HG02981 (cell line): ENCODE data around the gene INCA1.

ENCODE experiments used
- ATAC-seq: cut with Tn5 transposase; IDR thresholded peaks from one replicate; pipeline ENCODE4 v1.9.1; 2021; ENCODE audit warnings: mild to moderate bottlenecking, moderate library complexity; ENCODE audit not compliant: unreplicated experiment

The INCA1 gene

DNA sequence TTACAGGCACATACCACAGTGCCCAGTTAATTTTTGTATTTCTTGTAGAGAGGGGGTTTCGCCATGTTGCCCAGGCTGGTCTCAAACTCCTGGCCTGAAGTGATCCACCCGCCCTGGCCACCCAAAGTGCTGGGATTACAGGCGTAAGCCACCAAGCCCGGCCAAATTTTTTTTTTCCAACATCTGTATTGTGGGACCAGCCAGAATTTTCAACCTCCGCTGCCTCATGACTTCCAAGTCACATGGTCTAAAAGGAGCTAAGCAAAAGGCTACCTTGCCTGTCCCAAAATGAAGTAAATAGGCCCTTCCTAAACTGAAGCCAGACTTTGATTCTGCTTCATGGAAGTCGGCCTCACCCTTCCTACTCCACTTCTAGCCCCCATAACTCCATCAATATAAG, 25.5 kb downstream of the INCA1 start:
- no peak for ATAC-seq

DNA sequence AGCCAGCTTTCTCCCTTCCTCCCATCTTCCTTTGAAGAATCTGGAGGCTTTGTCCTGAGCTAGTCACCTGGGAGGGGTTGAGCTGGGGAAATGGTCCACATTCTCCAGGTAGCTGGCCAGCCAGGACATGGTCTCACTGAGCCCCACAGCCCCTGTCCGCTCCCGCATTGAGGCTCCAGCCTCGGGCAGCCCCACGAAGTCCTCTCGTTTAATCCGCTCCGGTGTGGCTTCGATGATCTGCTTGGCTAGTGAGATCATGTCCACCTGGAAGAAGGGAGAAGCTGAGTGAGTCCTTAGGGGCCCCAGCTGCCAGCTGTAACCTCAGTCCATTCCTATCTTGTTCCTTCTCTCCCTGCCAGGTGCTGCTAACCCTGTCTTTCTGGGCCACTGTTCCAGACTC, 27.0 kb downstream of the INCA1 start:
- ATAC-seq: no peak

DNA sequence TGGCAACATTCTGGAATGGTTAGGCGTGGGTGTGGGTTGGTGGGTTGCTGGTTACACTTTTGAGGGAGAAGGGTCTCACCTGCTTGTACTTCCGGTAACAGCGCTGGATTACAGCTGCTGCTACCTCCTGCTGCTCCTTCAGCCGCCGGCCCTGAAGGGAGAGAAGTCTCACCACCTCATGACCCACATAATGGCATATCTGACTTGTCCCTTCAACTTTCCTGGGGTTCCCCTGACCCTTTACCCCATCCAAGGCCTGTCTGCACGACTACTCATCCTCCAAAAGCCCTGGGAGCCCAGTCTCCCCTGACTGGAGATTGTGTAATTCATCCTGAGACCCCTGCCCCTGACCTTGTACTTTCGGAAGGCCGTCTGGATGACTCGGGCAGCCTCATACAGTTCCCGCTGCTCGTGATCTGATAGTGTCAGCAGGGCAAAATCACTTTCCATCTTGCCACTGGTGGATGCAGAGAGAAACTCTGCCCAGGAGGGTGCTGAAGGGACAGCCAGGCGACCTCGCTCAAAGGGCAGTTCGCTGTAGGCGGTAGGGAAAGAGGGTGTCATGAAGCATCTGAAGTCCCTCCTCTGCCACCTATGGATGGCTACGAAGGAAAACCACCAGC, 27.7 kb downstream of the INCA1 start:
- ATAC-seq: no peak

DNA sequence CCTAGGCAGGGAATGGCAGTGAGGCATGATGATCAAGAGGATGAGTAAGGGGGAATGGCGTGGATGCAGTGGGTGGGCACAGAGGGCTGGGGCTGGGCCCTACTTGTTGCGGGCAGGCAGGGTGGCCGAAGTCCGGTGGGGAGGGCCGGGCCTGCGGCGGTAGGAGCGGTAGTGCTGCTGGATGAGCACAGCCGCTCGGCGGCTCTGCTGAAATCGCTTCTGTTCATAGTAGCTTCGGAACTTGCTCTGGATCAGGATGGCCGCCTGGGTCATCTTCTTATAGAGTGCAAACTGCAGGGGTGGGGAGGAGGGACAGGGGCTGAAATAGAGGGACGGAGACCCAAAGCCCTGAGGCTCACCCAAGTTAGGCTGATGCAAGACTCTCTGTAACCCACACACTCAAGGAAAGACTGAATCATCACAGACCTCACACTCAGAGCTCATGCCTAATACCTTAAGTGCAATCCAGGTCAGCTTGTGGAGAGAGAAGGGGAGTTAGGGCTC, 28.2 kb downstream of the INCA1 start:
- ATAC-seq: no peak

DNA sequence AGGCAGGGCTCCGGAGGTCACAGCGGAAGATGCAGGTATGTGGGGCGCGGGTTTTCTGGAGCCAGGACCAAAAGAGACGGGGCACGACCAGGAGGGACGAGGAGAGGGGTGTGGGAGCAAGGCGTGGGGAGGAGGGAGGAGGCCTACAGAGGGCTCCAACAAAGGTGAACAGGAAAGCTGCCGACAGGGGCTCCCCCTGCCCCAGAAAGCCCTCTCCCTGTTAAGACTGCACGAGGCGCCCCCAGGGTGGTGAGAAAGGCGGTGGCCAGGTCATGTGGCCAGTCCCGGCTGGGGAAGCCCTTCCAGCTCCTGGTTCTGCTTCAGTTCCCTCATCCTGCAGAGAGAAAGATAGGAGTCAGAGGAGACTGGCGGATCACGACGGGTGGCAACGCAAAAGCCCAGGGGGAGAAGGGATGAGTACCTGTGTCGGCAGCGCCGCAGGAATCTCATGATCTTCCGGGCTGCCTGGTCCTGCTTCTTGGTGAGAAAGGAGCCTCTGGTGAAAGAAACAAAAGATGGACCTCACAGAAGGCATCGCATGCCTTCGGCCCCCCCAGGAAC, 28.8 kb downstream of the INCA1 start:
- ATAC-seq: no peak

DNA sequence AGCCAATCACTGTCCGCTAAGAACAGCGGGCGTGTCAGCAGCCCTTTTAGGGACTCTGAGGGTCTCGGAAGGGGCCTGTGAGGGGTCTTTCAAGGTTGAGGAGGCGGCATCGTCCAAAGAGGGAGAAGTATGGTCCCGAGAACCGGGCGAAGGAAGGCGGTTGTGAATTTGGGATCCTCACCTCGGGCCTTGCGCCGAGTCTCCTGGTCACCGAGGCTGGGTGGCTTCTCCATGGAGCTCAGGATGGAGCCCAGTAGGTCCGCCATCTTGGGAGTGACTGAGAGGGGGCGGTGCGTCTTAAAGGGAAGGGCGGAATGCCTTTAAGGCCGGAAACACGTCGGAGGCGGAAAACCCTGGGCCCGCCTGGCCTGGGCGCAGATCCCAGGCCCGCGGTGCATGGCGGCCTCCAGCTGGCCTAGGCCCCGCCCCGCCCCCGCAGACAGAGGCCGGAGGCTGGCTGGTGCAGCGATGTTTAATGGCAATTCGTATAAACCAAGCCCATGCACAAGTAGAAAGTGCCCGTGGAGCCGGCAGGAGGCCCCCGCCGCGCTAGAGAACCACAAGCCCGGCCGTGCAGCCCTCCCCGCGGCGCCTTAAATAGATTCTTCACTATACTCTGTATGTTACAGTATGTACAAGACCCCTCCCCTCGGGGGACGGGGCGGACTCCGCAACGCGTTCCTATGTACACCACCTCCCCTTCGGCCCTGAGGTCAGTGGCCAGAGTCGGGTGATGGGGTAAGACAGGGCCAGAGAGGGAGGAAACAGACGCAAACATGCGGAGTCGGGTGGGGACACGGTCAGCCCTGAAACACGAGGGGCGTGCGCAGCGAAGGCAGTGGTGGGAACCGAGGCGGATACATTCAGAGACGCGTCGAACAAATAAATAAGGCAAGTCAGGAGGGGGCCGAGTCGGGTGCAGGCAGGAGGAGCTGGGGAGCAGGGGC, 29.5 kb downstream of the INCA1 start, which contains the start of gene SPAG7:
Gene SPAG7, minus strand, starts transcription at position 279 of the 947 bp plus-strand sequence. Its CDS starts 13 bp downstream, at position 266.
- peak; percentile 51 for ATAC-seq

DNA sequence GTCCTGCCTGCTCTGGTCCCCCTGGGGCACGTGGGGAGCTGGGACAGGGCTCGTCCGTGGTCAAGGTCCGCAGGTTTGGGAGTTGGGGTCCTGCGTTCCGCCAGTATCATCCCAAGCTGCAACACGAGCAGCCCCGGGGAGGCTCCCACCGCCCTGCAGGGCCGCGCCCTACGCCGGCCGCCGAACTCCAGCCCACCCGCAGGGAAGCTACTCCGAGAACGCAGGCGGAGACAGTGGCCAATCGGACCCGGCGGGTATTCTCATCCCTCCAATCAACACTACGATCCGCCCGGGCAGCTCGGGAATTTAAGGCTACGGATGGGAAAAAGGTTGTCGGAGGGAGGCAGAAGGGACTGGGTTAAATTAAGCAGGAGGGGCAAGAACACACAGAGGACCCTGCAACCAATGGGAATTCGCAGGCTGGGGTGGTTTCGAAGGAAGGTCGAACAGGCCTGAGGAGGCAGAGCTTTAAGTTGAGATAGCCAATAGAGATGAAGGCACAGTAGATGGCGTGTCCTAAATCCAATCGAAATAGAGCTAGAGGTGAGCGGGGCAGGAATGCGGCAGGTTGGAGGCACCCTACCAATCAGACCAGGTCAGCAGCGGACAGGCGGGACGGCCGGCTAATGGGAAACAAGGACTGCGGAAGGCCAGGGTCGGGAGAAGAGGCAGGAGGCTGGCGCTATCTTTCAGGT, 30.3 kb downstream of the INCA1 start:
- peak; percentile 85 for ATAC-seq

DNA sequence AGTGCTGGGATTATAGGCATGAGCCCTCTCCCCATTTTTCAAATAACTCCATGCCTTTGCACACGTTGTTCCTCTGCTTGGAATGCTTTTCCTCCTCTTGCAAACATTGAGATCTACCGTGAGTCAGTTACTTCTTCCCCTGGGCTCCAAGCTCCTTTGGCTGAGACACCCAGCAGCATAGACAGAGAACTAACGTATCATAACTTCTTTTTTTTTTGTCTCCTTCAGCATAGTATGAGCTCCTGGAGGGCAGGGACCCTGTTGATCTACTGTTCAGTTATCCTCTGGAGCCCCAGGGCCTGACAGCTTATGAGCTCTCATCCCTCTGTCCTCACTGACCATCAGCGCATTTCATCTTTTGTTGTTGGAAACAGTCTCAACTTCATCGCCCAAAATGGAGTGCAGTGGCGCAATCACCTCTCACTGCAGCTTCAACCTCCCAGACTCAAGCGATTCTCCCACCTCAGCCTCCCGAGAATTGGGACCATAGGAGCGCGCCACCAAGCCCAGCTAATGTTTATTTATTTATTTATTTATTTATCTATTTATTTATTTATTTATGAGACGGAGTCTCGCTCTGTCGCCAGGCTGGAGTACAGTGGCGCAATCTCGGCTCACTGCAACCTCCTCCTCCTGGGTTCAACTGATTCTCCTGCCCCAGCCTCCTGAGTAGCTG, 31.9 kb downstream of the INCA1 start:
- no peak for ATAC-seq

DNA sequence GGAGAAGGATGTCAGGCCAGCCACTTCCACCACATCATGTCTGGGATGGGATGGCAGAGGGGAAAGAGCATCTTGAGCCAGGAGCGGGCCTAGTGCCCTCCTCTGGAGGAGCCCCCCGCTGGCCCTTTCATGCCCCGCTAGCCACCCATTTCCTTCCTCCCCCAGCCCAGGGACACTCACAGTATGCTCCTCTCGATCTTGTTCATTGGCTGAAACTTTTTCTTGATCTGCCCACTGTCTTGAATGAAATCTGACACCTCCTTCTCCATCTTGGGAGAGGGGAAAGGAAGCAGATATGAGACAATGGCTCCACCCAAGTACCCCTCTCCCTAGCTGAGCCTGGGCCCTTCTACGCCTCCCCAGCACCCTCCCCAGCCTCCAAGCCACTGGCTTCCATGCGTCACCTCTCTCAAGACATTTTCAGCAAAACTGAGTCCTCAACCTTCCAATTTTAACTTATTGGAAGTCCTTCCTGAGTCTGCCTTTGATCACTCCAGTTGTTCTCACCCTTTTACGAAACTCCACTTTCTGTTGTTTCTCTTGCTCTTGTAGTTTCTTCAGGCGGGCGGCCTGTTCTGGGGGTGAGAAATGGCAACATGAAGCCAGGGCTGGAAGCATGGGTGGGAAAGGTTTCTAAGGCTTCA, 36.9 kb downstream of the INCA1 start:
- no peak for ATAC-seq

DNA sequence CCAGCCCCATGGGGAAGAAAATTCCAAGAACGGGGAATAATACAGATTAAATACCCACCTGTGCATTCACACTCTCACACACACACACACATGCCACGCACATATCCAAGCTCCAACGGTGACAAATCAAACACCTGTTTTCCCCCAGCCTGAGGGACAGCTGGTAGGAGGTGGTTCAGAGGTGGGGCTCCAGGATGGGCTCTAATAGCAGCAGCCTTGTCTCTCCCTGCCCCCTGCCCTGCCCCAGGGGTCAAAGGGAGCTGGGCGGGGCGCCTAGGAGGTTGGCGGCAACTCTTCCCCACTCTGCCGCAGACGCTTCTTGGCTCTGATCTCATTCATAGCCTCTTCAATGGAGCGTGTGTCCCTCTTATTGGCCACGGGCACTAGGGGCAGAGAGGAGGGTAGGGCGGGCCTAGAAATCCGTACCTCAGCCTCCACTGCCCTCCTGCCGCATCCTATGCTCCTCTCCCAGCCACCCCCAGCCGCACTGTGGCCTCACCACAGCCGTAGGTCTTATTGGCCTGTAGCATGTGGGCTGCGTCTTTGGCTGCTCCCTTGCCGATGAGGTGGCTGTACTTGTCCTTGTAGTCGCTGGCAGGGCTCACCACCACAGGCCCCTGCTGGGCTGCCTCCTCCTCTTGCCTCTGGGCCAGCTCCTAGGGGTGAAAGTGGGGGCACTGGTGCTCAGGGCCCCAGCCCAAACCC, 37.9 kb downstream of the INCA1 start:
- no peak for ATAC-seq

DNA sequence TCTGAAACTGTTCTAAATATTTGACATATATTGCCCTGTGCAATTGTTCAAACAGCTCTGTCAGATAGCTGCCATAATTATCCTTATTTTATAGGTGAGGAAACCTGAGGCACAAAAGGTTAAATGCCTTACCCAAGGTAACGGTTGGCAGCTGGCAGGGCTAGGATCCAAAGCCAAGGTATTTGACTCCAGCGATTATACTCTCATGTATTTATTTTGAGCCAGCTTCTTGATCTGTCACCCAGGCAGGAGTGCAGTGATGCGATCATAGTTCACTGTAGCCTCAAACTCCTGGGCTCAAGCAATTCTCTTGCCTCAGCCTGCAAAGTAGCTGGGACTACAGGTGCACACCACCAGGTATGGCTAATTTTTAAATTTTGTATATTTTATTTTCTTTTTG, 39.2 kb downstream of the INCA1 start:
- ATAC-seq: no peak

DNA sequence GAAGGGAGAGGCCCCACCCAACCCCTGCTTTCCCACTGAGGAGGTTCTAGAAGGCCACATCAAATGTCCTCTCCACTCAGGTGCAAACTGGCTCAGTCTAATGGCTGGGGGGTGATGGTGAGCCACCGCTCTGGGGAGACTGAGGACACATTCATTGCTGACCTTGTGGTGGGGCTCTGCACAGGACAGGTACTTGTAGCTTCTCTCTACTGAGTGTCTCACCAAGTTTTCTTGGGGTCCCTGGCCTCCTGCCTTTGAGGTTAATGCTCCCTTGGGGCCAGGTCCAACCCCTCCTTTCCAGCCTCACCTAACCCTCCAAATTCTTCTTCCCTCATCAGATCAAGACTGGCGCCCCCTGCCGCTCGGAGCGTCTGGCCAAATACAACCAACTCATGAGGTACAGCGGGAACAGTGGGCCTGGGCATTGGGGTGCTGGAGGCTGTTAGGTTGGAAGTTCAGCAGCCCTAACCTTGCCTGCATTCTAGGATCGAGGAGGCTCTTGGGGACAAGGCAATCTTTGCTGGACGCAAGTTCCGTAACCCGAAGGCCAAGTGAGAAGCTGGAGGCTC, 40.7 kb downstream of the INCA1 start:
- no peak for ATAC-seq

DNA sequence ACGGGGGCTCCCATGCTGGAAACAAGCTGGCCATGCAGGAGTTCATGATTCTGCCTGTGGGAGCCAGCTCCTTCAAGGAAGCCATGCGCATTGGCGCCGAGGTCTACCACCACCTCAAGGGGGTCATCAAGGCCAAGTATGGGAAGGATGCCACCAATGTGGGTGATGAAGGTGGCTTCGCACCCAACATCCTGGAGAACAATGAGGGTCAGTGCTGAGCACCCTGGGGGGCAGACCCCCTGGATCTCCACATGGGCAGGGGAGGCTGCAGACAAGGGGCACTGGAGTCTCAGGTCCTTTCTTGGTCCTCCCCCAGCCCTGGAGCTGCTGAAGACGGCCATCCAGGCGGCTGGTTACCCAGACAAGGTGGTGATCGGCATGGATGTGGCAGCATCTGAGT, 42.2 kb downstream of the INCA1 start:
- no peak for ATAC-seq

DNA sequence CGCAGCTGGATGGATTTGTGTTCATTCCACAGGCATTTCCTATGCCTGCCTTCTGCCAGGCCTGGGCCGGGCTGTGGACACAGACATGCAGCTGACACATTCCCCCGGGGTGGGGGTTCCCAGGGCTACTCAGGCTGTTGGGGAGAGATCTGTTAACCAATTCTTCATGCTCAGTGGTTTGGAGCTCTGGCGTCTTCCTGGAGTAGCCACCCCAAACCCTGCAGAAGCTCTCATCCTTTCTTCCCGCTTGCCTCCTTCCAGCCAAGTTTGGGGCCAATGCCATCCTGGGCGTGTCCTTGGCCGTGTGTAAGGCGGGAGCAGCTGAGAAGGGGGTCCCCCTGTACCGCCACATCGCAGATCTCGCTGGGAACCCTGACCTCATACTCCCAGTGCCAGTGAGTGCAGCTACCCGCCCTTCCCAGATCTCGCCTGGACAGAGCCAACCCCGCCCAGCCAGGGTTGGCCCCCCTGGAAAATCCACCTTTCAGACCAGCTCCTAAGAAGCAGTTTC, 43.8 kb downstream of the INCA1 start:
- no peak for ATAC-seq

DNA sequence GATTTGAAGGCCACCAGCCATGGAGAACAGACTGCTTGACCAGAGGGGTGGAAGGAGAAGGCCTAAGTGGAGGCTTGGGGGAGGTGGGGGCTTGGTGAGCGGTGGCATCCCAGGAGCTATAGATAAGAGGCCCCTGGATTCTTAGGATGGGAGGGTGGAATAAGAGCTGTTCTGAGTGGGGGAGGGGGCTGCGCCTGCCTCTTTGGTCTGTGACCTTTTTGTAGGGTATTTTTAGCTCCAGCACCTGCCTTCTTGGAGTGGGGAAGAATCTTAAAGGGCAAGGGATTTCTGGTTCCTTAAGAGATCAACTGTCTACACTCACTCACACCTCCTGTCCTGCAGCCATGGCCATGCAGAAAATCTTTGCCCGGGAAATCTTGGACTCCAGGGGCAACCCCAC, 45.8 kb downstream of the INCA1 start:
- ATAC-seq: no peak

DNA sequence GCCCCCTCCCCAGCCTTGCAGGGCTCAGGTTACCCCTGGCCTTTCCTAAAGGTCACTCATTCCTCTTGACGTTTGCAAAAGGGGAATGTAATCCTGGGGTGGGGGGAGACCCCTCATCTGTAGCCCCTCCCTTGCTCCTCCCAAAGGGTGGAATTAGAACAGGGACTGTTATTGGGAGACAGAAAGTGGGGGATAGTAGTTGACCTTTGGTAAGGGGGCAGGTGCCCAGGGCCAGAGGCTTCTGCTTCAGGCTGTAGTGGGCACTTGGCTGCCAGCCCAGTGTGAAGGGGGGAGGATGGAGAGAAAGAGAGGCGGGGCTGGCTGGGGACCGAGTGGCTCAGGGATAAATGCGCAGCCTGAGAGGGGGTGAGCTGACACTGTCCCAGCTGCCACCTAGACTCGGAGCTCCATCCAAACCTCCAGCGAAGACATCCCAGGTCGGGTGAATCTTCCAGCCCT, 46.5 kb downstream of the INCA1 start, which contains the start of gene ENO3:
Gene ENO3, plus strand, starts transcription at position 374 of the 459 bp plus-strand sequence. CDS start 711 bp downstream, outside the sequence.
- no peak for ATAC-seq

DNA sequence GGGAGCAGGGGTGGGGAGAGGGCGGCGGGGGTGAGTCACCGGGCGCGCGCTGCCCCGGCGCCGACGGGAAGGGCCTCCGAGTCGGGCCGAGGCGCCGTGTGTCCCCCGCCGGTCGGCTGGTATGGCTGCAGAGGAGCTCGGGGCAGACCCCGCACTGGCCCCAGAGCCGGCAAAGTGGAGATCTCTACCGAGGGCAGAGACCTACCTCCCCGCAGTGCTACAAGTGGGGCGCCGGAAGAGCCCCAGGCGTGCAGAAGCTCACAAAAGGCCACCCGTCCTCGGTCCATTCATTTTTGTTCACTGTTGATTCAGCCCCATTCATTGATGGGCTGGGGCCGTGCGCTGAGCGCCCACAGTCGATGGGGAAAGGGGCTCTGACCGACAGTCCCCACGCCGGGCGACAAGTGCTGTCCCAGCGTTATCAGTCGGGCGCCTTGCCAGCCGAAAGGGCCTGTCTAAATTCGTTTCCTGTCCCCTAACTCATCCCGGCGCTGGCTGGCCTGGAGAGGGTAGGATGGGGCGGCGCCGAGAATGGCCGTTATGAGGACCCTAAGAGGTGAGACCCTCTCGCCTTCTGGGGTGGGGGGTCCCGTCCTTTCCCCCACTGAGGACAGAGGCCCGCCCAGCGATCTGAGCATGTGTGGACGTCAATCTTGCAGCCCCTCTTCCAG, 47.1 kb downstream of the INCA1 start:
- ATAC-seq: no peak
